Endodermal cell (in vitro differentiated cells): ENCODE results near the gene SRBD1. TPM values are rescaled to one million over a fixed set of nuclear protein-coding genes. Genes with fewer than 3 reads are reported as not detected.

ENCODE experiments used
- DNase-seq: peaks from one replicate; pipeline ENCODE4 v3.0.0-alpha.2; 2017
- H3K27ac ChIP-seq: 2 replicates; pipeline ENCODE4 v1.5.1; 2013; ENCODE audit warnings: mild to moderate bottlenecking, low read depth, low read length, moderate library complexity
- H3K27me3 ChIP-seq: 2 replicates; pipeline ENCODE4 v1.6.1; 2013; ENCODE audit warnings: mild to moderate bottlenecking, low read length, moderate library complexity; ENCODE audit not compliant: insufficient read depth, control insufficient read depth, poor library complexity, severe bottlenecking
- H3K36me3 ChIP-seq: 2 replicates; pipeline ENCODE4 v1.7.0; 2013; ENCODE audit warnings: mild to moderate bottlenecking, low read length, moderate library complexity; ENCODE audit not compliant: control insufficient read depth, insufficient read depth
- H3K4me1 ChIP-seq: one replicate; pipeline ENCODE4 v1.7.0; 2013; ENCODE audit warnings: low read length; ENCODE audit not compliant: control insufficient read depth, insufficient read depth
- H3K4me3 ChIP-seq: 2 replicates; pipeline ENCODE4 v1.5.1; 2013; ENCODE audit warnings: mild to moderate bottlenecking, low read length, moderate library complexity
- H3K9ac ChIP-seq: 2 replicates; pipeline ENCODE4 v1.6.1; 2013; ENCODE audit warnings: mild to moderate bottlenecking, low read length, moderate library complexity; ENCODE audit not compliant: poor library complexity, severe bottlenecking; ENCODE audit errors: extremely low read depth
- H3K9me3 ChIP-seq: 2 replicates; pipeline ENCODE4 v1.6.1; 2013; ENCODE audit warnings: mild to moderate bottlenecking, low read length, moderate library complexity; ENCODE audit not compliant: control insufficient read depth
- H3K27ac Mint-ChIP-seq: 2 replicates; pipeline ENCODE4 v1.8.0; 2020; ENCODE audit warnings: mixed read lengths
- H3K27me3 Mint-ChIP-seq: 2 replicates; pipeline ENCODE4 v1.8.0; 2021; ENCODE audit warnings: mild to moderate bottlenecking, mixed read lengths; ENCODE audit not compliant: insufficient read depth
- H3K36me3 Mint-ChIP-seq: 2 replicates; pipeline ENCODE4 v1.8.0; 2020; ENCODE audit warnings: low read depth, mixed read lengths
- H3K4me1 Mint-ChIP-seq: 2 replicates; pipeline ENCODE4 v1.8.0; 2020; ENCODE audit warnings: mixed read lengths
- H3K4me3 Mint-ChIP-seq: 2 replicates; pipeline ENCODE4 v1.8.0; 2020; ENCODE audit warnings: mild to moderate bottlenecking, moderate library complexity, mixed read lengths
- H3K9me3 Mint-ChIP-seq: 2 replicates; pipeline ENCODE4 v1.8.0; 2020; ENCODE audit warnings: mild to moderate bottlenecking, mixed read lengths
- CTCF ChIP-seq: fragments of 200-600 bp; sonication (generic); conservative IDR thresholded peaks from 2 replicates; pipeline ENCODE4 v1.5.0; 2021; ENCODE audit warnings: antibody characterized with exemption, mild to moderate bottlenecking
- WGBS, 2 experiments: methylation state at CpG; one replicate each; pipeline versions ENCODE4 v1.1.5 to v1.1.7; 2013; ENCODE audit warnings: missing lambda C conversion rate in 2 of 2, mixed read lengths in 1 of 2; ENCODE audit not compliant: insufficient coverage in 1 of 2, insufficient read length in 1 of 2; 5-methylcytosine and 5-hydroxymethylcytosine counted together
- total RNA-seq, 2 donors: library from RNA; stranded (reverse); fragmentation: NEBNext Ultra II Directional in 1 of 2; extraction: Animal tissue kit (Norgen Biotek cat#: 25700) in 1 of 2; gene quantifications; 2 replicates in 1 of 2; 3 replicates in 1 of 2; pipeline ENCODE4 v1.2.1, GENCODE V29; 2021

Gene SRBD1
- total RNA-seq, 2 donors from 2014 or later = 17.7 to 19.6 TPM

GRCh38 chr2:45399040-45399784 lies 211.9 kb downstream of the SRBD1 start:
- Histone ChIP-seq H3K27me3 (no peaks in the 10 kb centered on the region), H3K4me1 (no peaks in the 10 kb centered on the region), H3K27ac (no peak overlapping the region), H3K9ac (no peak overlapping the region), H3K4me3 (no peak overlapping the region), H3K9me3 (no peaks in the 10 kb centered on the region), H3K36me3 (no peaks in the 10 kb centered on the region)
- no peak for TF ChIP-seq CTCF
- no peaks in the 10 kb centered on the region for H3K9me3 Mint-ChIP-seq
- WGBS, 2 experiments = 100% methylated on average over 2 of the region's 3 CpGs; no CpG with 5 or more reads in 1 of the 2 experiments
- no peak overlapping the region for H3K27ac Mint-ChIP-seq
- peaks cover 11% of the 10 kb centered on the region for H3K4me1 Mint-ChIP-seq
- no peak for DNase-seq
- H3K36me3 Mint-ChIP-seq = no peaks in the 10 kb centered on the region
- no peaks in the 10 kb centered on the region for H3K27me3 Mint-ChIP-seq
- no peak overlapping the region for H3K4me3 Mint-ChIP-seq

- DNase-seq = no peak
- TF ChIP-seq CTCF = no peak
- peaks cover 3% of the 10 kb centered on the region for H3K36me3 Mint-ChIP-seq
- no peak overlapping the region for H3K27ac Mint-ChIP-seq
- H3K27me3 Mint-ChIP-seq = no peaks in the 10 kb centered on the region
- H3K4me3 Mint-ChIP-seq = no peak overlapping the region
- no peaks in the 10 kb centered on the region for H3K27me3 ChIP-seq
- no peaks in the 10 kb centered on the region for H3K9me3 Mint-ChIP-seq
- WGBS, 2 experiments = 86% methylated on average over 1 of the region's 1 CpG; no CpG with 5 or more reads in 1 of the 2 experiments
- H3K4me1 ChIP-seq = no peaks in the 10 kb centered on the region
- no peak overlapping the region for H3K9ac ChIP-seq
- H3K4me1 Mint-ChIP-seq = peaks cover 11% of the 10 kb centered on the region
- H3K9me3 ChIP-seq = no peaks in the 10 kb centered on the region
- H3K36me3 ChIP-seq = no peaks in the 10 kb centered on the region
- no peak overlapping the region for H3K4me3 ChIP-seq
- no peak overlapping the region for H3K27ac ChIP-seq
These were observed 213.8 kb downstream of the SRBD1 start for GRCh38 chr2:45397292-45397691.

GRCh38 chr2:45396671-45397070 lies 214.4 kb downstream of the SRBD1 start:
- no peak for TF ChIP-seq CTCF
- Mint-ChIP-seq H3K9me3 (no peaks in the 10 kb centered on the region), H3K36me3 (peaks cover 3% of the 10 kb centered on the region), H3K27me3 (no peaks in the 10 kb centered on the region), H3K4me3 (no peak overlapping the region), H3K27ac (no peak overlapping the region), H3K4me1 (peaks cover 8% of the 10 kb centered on the region)
- no peaks in the 10 kb centered on the region for H3K27me3 ChIP-seq
- H3K9ac ChIP-seq = no peak overlapping the region
- H3K4me3 ChIP-seq = no peak overlapping the region
- DNase-seq = no peak
- no peaks in the 10 kb centered on the region for H3K4me1 ChIP-seq
- no peaks in the 10 kb centered on the region for H3K36me3 ChIP-seq
- 95 to 100% methylated on average over 1 of the region's 1 CpG for WGBS, 2 experiments
- no peaks in the 10 kb centered on the region for H3K9me3 ChIP-seq
- H3K27ac ChIP-seq = no peak overlapping the region
